DMS 273 treated with DMSO at 0.1 percent for 48 hours (cell line): ENCODE measurements around the gene FAM168A.

Experiments used
- DNase-seq: peaks from one replicate; lab custom pipeline; 2025; lab: John Stamatoyannopoulos, UW

FAM168A gene

GRCh38 chr11:73388265-73389133, 209.4 kb downstream of the FAM168A start:
- DNase-seq: no peak

GRCh38 chr11:73387594-73388264, 210.2 kb downstream of the FAM168A start:
- no peak for DNase-seq

GRCh38 chr11:73386546-73386945, 211.4 kb downstream of the FAM168A start:
- no peak for DNase-seq

GRCh38 chr11:73386016-73386415, 211.9 kb downstream of the FAM168A start:
- DNase-seq: no peak

DNA sequence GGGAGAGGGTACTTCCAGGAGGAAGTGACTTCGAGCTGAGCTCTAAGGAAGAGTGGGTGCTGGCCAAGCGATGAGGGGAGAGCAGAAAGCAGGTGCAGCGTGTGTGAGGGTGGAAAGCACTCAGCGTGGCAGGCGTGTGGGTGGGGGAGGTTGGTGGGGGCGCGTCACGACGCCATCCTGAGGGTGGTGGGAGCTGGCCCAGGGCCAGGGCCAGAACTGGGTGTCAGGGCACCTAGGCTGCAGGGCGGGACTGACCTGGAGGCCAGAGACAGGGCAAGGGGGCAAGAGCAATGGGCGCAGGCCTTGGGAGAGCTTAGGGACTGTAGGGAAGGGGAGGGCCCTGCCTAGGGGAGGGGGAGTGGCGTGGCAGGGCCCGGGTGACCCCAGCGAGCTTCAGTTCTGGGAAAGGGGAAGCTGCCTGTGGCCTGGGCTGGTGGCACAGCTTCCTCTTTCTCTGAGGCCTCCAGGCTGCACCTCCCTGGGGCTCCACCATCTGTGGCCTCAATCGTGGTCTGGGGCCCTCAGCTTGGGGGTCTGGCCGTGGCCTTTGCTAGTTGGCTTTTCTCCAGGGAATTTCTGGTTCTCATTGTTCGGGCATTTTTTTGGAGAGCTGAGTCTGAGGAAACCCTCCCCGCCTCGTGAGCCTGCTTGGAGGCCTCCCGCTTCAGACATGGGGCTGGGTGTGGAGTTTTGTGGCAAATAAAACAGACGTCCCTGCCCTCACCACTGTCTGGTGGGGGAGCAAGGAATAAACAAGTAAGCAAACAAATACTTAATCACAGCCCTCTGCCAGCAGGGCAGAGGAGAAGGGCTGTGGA, 212.8 kb downstream of the FAM168A start:
- DNase-seq: no peak

DNA sequence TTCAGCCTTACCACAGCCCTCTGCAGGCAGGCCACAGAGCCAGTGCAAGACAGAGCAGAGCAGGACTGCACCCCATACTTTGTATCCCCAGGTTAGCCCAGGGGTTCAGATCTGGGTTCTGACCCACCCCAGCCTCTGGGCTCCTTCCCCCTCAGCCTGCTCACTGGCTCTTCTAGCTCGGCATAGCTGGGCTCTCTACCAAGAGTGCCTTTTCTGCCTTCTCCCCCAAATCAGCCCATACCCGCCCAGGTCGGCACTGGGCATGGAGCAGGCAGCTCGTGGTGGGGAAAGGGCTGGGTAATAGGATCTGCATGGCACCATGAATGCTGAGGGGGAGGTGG, 213.4 kb downstream of the FAM168A start:
- no peak for DNase-seq

- DNase-seq: no peak
Measured at GRCh38 chr11:73384125-73384441, 213.8 kb downstream of the FAM168A start.

GRCh38 chr11:73383249-73384124, 214.4 kb downstream of the FAM168A start:
- DNase-seq: no peak

DNA sequence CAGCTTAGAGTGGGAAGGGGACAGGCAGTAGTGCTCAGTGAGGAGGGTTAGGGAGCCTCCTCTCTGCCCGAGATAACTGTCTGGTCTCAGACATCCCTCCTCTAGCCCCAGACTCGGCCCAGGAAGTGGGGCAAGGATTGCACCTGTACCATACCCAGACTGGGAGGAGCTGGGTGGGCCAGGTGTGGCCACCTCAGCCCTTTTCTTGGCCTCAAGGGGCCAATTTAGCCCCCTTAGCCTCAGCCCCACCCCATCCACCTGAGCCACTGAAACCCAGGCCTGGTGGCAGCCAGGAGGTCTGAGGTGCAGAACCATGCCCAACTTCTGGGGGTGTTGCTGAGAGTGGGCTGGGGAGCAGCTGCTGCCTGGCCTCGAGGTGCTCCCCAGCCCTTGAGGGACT, 215.2 kb downstream of the FAM168A start:
- DNase-seq: no peak

GRCh38 chr11:73382183-73382582, 215.7 kb downstream of the FAM168A start:
- no peak for DNase-seq

DNA sequence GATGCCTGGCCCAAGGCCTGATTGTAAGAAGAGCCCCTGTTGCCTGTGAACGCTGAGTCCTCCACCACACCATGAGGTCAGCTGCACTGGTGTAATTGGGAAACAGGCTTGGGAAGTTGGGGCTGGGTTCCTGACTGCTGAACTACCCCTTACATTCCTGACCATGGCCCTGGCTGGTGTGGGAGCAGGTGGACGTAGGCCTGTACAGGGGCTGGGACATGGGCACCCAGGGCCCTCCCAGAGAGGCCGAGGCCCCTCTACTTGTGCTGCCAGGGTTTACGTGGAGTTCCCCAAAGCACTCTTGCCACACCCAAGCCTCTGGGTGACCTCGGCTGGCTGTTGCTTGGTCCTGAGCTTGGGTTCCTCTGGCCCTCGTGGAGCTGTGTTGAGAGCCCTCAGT, 216.3 kb downstream of the FAM168A start:
- no peak for DNase-seq

DNA sequence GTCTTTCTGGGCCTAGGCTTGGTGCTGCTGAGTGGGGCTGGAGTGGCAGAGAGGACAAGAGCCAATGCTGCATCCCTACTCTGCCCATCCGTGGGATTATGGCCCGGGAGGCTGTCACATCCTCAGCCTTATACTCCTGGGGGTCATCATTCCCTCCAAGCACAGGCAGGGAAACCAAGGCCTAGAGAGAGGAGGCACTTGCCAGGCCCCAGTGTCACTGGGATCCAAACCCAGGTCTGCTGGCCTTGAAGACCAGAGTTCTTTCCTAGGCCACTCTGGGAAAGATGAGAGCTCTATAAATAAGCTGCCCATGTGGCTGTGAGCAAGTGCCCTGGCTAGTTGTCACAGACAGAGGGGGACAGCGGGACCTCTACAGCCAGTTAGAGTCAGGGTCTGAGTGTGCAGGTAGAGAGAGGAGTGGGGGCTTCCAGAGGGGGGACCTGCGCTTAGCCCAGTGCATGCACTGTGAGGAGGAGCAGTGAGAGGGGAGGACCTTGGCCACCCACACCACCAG, 217.0 kb downstream of the FAM168A start:
- no peak for DNase-seq

GRCh38 chr11:73380331-73380730, 217.6 kb downstream of the FAM168A start:
- DNase-seq: no peak

GRCh38 chr11:73379189-73379880, 218.6 kb downstream of the FAM168A start:
- DNase-seq: no peak

GRCh38 chr11:73376803-73377629, 220.9 kb downstream of the FAM168A start:
- no peak for DNase-seq

- peak; percentile 28 for DNase-seq
Measured at GRCh38 chr11:73376160-73376802, 221.6 kb downstream of the FAM168A start, which contains the start of gene RELT. Gene RELT (plus strand): TSS chr11:73376399. CDS start chr11:73389137, 12,738 bp downstream.

- DNase-seq: no peak
Measured at GRCh38 chr11:73375830-73376159, 222.1 kb downstream of the FAM168A start.

GRCh38 chr11:73374151-73374550, 223.8 kb downstream of the FAM168A start:
- DNase-seq: no peak

DNA sequence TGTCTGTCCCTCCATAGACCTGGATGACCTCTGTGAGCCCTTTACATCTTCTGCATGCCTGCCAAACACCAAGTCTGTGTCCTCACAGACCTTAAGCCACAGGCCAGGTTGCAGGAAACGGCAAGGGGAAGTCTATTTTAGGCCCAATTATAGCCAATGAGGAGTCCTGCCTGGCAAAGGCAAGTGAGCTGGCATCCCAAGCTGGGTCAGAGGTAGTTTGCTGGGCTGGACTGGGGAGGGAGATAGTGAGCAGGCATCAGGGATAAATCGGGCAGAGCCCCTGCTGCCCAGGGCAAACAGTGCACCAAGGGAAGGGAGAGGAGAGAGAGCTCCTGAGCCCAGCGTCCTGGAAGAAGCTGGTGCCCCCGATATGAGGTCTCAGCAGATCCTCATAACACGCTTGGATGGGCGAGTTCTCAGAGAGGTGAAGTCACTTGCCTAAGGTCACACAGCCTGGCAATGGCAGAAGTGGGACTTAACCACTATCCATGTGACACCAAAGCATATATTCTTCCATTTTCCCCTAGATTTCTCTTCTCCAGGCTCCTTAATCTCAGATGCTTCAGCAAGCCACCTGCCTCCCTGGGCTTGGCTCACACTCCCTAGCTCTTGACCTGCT, 225.4 kb downstream of the FAM168A start:
- DNase-seq: no peak
